DND-41 (cell line): ENCODE measurements around the gene PTPRE.

Experiments used
- ATAC-seq: fragments of 200-7000 bp; cut with Tn5 transposase; 3 replicates; pipeline ENCODE4 v1.9.1; 2021; ENCODE audit warnings: low read depth; ENCODE audit not compliant: insufficient read depth
- DNase-seq: peaks from one replicate; pipeline ENCODE4 v3.0.0-alpha.2; 2020
- H2AFZ ChIP-seq: 2 replicates; pipeline ENCODE4 v1.6.0; 2012; ENCODE audit warnings: low read depth, low read length
- H3K27ac ChIP-seq: 2 replicates; pipeline ENCODE4 v1.5.1; 2012; ENCODE audit warnings: low read length, inconsistent platforms
- H3K27me3 ChIP-seq: fragments of 200-600 bp; sonication (generic); 2 replicates; pipeline ENCODE4 v1.6.0; 2012; ENCODE audit warnings: low read length, mild to moderate bottlenecking, inconsistent platforms; ENCODE audit not compliant: insufficient read depth, poor library complexity
- H3K36me3 ChIP-seq: 2 replicates; pipeline ENCODE4 v1.5.1; 2012; ENCODE audit warnings: low read length, inconsistent platforms; ENCODE audit not compliant: insufficient read depth
- H3K4me1 ChIP-seq: 2 replicates; pipeline ENCODE4 v1.5.1; 2012; ENCODE audit warnings: mild to moderate bottlenecking, low read length; ENCODE audit not compliant: insufficient read depth
- H3K4me2 ChIP-seq: 2 replicates; pipeline ENCODE4 v1.6.0; 2012; ENCODE audit warnings: mild to moderate bottlenecking, moderate library complexity, low read length, inconsistent platforms; ENCODE audit not compliant: insufficient read depth
- H3K4me3 ChIP-seq, 2 experiments: fragments of 200-600 bp in 1 of 2; shearing (Covaris generic) in 1 of 2; 2 replicates each; pipeline ENCODE4 v1.5.1; 2012 to 2016; ENCODE audit warnings: inconsistent platforms in 2 of 2, low read length in 2 of 2, mild to moderate bottlenecking in 2 of 2, low read depth in 1 of 2, moderate library complexity in 1 of 2
- H3K79me2 ChIP-seq: 2 replicates; pipeline ENCODE4 v1.6.0; 2012; ENCODE audit warnings: low read length, inconsistent platforms; ENCODE audit not compliant: insufficient read depth
- H3K9ac ChIP-seq: 2 replicates; pipeline ENCODE4 v1.6.0; 2012; ENCODE audit warnings: low read depth, mild to moderate bottlenecking, inconsistent platforms, low read length, moderate library complexity
- H3K9me3 ChIP-seq: 2 replicates; pipeline ENCODE4 v1.5.1; 2012; ENCODE audit warnings: low read length, moderate library complexity, mild to moderate bottlenecking, inconsistent platforms; ENCODE audit not compliant: insufficient read depth, severe bottlenecking
- H4K20me1 ChIP-seq: 2 replicates; pipeline ENCODE4 v1.6.0; 2012; ENCODE audit warnings: low read length; ENCODE audit not compliant: insufficient read depth
- EZH2 ChIP-seq: IDR thresholded peaks from 3 replicates; pipeline ENCODE4 v1.6.1; 2012; ENCODE audit warnings: borderline replicate concordance, low read depth, mild to moderate bottlenecking, moderate library complexity, low read length, inconsistent platforms; ENCODE audit not compliant: severe bottlenecking
- TF ChIP-seq, protein P1 (sequence below): IDR thresholded peaks from 2 replicates; pipeline ENCODE4 v1.5.1; 2012; ENCODE audit warnings: borderline replicate concordance, low read length, moderate library complexity, mild to moderate bottlenecking; ENCODE audit not compliant: poor library complexity, severe bottlenecking; ENCODE audit errors: extremely low read depth

The PTPRE gene

DNA sequence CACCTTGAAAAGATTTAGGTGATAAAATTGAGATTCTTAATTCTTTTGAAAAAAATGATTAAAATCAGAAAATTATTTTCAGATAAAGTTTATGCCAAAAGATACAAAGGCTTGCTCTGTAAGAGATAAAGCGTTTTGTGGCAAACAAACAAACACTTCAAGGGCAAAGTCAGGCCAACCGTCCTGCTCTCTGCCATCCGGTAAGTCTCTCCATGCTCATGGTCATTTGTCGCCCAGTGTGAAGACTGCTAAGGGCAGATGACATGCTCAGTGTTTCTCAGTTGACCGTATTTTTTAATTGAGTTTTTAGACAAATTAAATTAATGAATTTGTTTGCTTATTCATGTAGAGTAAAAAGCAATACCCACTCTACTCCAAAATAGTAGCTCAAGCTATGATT lies 60.0 kb downstream of the PTPRE start:
- no peak overlapping the region for H3K4me3 ChIP-seq
- H3K4me1 ChIP-seq, result no peaks in the 10 kb centered on the region
- H3K4me2 ChIP-seq, result no peak overlapping the region
- DNase-seq (no peak), ATAC-seq (no peak)
- H3K36me3 ChIP-seq, result no peaks in the 10 kb centered on the region
- no peak overlapping the region for H3K9ac ChIP-seq
- TF ChIP-seq, protein P1, sequence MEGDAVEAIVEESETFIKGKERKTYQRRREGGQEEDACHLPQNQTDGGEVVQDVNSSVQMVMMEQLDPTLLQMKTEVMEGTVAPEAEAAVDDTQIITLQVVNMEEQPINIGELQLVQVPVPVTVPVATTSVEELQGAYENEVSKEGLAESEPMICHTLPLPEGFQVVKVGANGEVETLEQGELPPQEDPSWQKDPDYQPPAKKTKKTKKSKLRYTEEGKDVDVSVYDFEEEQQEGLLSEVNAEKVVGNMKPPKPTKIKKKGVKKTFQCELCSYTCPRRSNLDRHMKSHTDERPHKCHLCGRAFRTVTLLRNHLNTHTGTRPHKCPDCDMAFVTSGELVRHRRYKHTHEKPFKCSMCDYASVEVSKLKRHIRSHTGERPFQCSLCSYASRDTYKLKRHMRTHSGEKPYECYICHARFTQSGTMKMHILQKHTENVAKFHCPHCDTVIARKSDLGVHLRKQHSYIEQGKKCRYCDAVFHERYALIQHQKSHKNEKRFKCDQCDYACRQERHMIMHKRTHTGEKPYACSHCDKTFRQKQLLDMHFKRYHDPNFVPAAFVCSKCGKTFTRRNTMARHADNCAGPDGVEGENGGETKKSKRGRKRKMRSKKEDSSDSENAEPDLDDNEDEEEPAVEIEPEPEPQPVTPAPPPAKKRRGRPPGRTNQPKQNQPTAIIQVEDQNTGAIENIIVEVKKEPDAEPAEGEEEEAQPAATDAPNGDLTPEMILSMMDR, result no peak
- no peak for TF ChIP-seq EZH2
- peaks cover 5% of the 10 kb centered on the region for H3K27me3 ChIP-seq
- no peak overlapping the region for H3K27ac ChIP-seq
- H3K9me3 ChIP-seq, result no peaks in the 10 kb centered on the region
- H3K79me2 ChIP-seq, result no peaks in the 10 kb centered on the region
- no peak overlapping the region for H2AFZ ChIP-seq
- H4K20me1 ChIP-seq, result no peaks in the 10 kb centered on the region

DNA sequence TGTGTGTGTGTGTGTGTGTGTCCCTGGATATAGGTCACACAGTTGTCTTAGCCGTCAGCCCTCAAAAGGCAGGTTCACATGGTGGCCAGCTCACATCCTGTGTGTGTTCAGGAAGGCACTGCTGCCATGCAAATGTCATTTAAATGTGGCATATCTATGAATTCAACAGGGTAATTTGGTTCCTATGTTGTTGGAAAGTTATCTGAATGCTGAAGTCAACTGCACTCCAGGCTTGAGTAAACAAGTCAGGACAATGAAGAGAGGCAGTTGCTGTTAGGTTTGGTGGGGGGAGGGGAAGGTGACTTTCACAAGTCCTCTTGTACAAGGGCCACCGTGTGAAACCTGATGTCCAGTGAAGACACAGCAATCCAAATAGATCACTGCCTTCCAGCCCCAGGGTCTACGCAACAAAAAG lies 61.1 kb downstream of the PTPRE start:
- TF ChIP-seq, protein P1, result no peak
- no peak for TF ChIP-seq EZH2
- H3K27me3 ChIP-seq, result peaks cover 5% of the 10 kb centered on the region
- no peaks in the 10 kb centered on the region for H4K20me1 ChIP-seq
- H3K9me3 ChIP-seq, result no peaks in the 10 kb centered on the region
- no peak overlapping the region for H3K9ac ChIP-seq
- ATAC-seq (0 out of 3 replicates have a peak, but pooled peaks have one; percentile 39), DNase-seq (no peak)
- H3K27ac ChIP-seq, result no peak overlapping the region
- no peaks in the 10 kb centered on the region for H3K79me2 ChIP-seq
- H2AFZ ChIP-seq, result no peak overlapping the region
- H3K4me3 ChIP-seq, result no peak overlapping the region
- no peaks in the 10 kb centered on the region for H3K4me1 ChIP-seq
- H3K36me3 ChIP-seq, result no peaks in the 10 kb centered on the region
- H3K4me2 ChIP-seq, result no peak overlapping the region

DNA sequence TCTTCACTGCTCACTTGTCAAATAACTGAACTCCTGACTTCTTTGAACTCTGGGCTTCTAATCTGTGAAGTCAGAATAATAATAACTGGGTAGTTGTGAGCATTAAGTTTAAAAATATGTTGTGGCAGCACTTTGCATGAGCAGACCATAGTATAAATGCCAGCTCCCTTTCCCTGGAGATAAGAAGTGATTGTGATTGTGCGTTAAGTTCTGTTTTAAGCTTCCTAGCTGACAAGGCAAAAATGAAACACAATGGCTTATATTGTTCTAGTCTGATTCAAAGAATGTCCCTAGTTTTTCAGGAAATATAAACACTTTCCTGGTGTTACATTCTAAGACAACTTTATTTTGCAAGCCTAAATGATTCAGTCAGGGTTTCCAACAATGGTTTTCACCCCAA lies 61.8 kb downstream of the PTPRE start:
- Histone ChIP-seq H3K9ac (no peak overlapping the region), H3K79me2 (no peaks in the 10 kb centered on the region), H3K4me2 (no peak overlapping the region), H3K27ac (no peak overlapping the region), H3K4me3 (no peak overlapping the region), H2AFZ (no peak overlapping the region), H4K20me1 (no peaks in the 10 kb centered on the region), H3K27me3 (peaks cover 5% of the 10 kb centered on the region), H3K4me1 (no peaks in the 10 kb centered on the region), H3K36me3 (no peaks in the 10 kb centered on the region), H3K9me3 (no peaks in the 10 kb centered on the region)
- DNase-seq (no peak), ATAC-seq (no peak)
- TF ChIP-seq, protein P1, result no peak
- no peak for TF ChIP-seq EZH2
